WERI-Rb-1 (cell line): ENCODE results near the gene AJAP1.

ENCODE experiments used
- DNase-seq: peaks from one replicate; pipeline ENCODE4 v3.0.0-alpha.2; 2020
- H3K27ac ChIP-seq: fragments of 250-450 bp; sonication (Bioruptor Pico); 2 replicates; pipeline ENCODE4 v1.5.1; 2020; ENCODE audit warnings: mild to moderate bottlenecking, moderate library complexity
- H3K27me3 ChIP-seq: fragments of 250-450 bp; sonication (Bioruptor Pico); 2 replicates; pipeline ENCODE4 v1.5.1; 2021; ENCODE audit warnings: mild to moderate bottlenecking, low read depth, moderate library complexity; ENCODE audit not compliant: insufficient read depth, severe bottlenecking
- H3K36me3 ChIP-seq: fragments of 250-450 bp; sonication (Bioruptor Pico); 2 replicates; pipeline ENCODE4 v1.5.1; 2020; ENCODE audit warnings: mild to moderate bottlenecking, moderate library complexity
- H3K4me3 ChIP-seq: 2 replicates; pipeline ENCODE4 v1.5.1; 2011; ENCODE audit warnings: low read depth, mild to moderate bottlenecking, control low read depth, low read length
- H3K9me3 ChIP-seq: fragments of 250-450 bp; sonication (Bioruptor Pico); 2 replicates; pipeline ENCODE4 v1.5.1; 2021; ENCODE audit warnings: mild to moderate bottlenecking, moderate library complexity; ENCODE audit not compliant: severe bottlenecking
- CTCF ChIP-seq: IDR thresholded peaks from 2 replicates; pipeline ENCODE4 v1.5.1; 2011; ENCODE audit warnings: low read depth, mild to moderate bottlenecking, control low read depth, inconsistent platforms, low read length

Gene AJAP1

GRCh38 chr1:4676253-4676652 lies 21.8 kb downstream of the AJAP1 start:
- no peak for TF ChIP-seq CTCF
- H3K27me3 ChIP-seq = peaks cover 31% of the 10 kb centered on the region
- DNase-seq = no peak
- no peaks in the 10 kb centered on the region for H3K36me3 ChIP-seq
- no peak overlapping the region for H3K27ac ChIP-seq
- H3K9me3 ChIP-seq = peaks cover 12% of the 10 kb centered on the region
- no peak overlapping the region for H3K4me3 ChIP-seq

- Histone ChIP-seq H3K4me3 (no peak overlapping the region), H3K27ac (no peak overlapping the region), H3K9me3 (peaks cover 12% of the 10 kb centered on the region), H3K36me3 (no peaks in the 10 kb centered on the region), H3K27me3 (peaks cover 42% of the 10 kb centered on the region)
- TF ChIP-seq CTCF = no peak
- DNase-seq = no peak
Measured at GRCh38 chr1:4677608-4678007, 23.2 kb downstream of the AJAP1 start.

- no peak for TF ChIP-seq CTCF
- Histone ChIP-seq H3K36me3 (no peaks in the 10 kb centered on the region), H3K9me3 (peaks cover 12% of the 10 kb centered on the region), H3K27ac (no peak overlapping the region), H3K4me3 (no peak overlapping the region), H3K27me3 (peaks cover 42% of the 10 kb centered on the region)
- no peak for DNase-seq
Measured at GRCh38 chr1:4678066-4678717, 23.8 kb downstream of the AJAP1 start.

DNA sequence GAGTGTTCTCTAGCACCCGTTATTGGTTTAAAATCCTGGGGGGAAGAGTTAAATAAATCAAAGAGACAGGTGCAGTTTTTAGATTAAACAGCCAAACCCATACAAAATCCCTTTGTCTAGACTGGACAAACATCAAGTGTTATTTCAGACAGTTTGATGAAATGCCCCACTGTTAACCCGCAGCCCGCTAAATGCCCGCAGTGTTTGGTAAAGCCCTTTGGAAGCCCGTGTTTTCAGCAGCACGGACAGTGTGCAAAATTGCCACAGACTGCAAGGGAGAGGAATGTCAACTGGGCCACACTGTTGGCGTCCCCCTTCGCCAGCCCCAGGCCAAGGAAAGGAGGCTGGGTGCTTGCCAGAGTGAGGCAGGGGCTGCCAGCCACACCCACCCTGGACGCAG lies 26.6 kb downstream of the AJAP1 start:
- Histone ChIP-seq H3K27ac (no peak overlapping the region), H3K4me3 (no peak overlapping the region), H3K9me3 (peaks cover 12% of the 10 kb centered on the region), H3K27me3 (peaks cover 56% of the 10 kb centered on the region), H3K36me3 (no peaks in the 10 kb centered on the region)
- no peak for TF ChIP-seq CTCF
- DNase-seq = no peak

GRCh38 chr1:4682607-4683220 lies 28.3 kb downstream of the AJAP1 start:
- H3K4me3 ChIP-seq = no peak overlapping the region
- H3K27me3 ChIP-seq = peaks cover 48% of the 10 kb centered on the region
- no peak overlapping the region for H3K27ac ChIP-seq
- no peak for DNase-seq
- H3K36me3 ChIP-seq = no peaks in the 10 kb centered on the region
- no peak for TF ChIP-seq CTCF
- H3K9me3 ChIP-seq = peaks cover 12% of the 10 kb centered on the region

GRCh38 chr1:4684136-4684535 lies 29.7 kb downstream of the AJAP1 start:
- Histone ChIP-seq H3K36me3 (no peaks in the 10 kb centered on the region), H3K9me3 (peaks cover 4% of the 10 kb centered on the region), H3K4me3 (no peak overlapping the region), H3K27me3 (peaks cover 43% of the 10 kb centered on the region), H3K27ac (no peak overlapping the region)
- no peak for DNase-seq
- TF ChIP-seq CTCF = no peak
